ENCODE results near the gene SYNGAP1. TPM values are rescaled to one million over a fixed set of nuclear protein-coding genes. Genes with fewer than 3 reads are reported as not detected.

The SYNGAP1 gene
- total and polyA plus RNA-seq, 8 donors = 0.58 to 78.8 (median 5.1) TPM

- Histone ChIP-seq H3K27ac (no peak overlapping the region), H3K27me3 (no peaks in the 10 kb centered on the region), H3K4me3 (no peak overlapping the region), H3K36me3 (peaks cover 21 to 92% (median 81%) of the 10 kb centered on the region in 4 donors), H3K4me1 (no peaks in the 10 kb centered on the region), H3K9me3 (no peaks in the 10 kb centered on the region)
- WGBS, 5 donors = 87 to 91% (median 89%) methylated on average over 8 of the region's 8 CpGs
- DNase-seq = no peak
- TF ChIP-seq EP300 (IDR thresholded peaks at IDR 0.05) (no peak), POLR2A (IDR thresholded peaks at IDR 0.05) (no peak), CTCF (IDR thresholded peaks at IDR 0.05) (no peak), POLR2AphosphoS5 (IDR thresholded peaks at IDR 0.05) (no peak)
- intact Hi-C loops (cut with DNase I; ENCODE audit: low total_unique reads) = no loop called here
Observed at GRCh38 chr6:33442283-33442682, 22.4 kb downstream of the SYNGAP1 start.

DNA sequence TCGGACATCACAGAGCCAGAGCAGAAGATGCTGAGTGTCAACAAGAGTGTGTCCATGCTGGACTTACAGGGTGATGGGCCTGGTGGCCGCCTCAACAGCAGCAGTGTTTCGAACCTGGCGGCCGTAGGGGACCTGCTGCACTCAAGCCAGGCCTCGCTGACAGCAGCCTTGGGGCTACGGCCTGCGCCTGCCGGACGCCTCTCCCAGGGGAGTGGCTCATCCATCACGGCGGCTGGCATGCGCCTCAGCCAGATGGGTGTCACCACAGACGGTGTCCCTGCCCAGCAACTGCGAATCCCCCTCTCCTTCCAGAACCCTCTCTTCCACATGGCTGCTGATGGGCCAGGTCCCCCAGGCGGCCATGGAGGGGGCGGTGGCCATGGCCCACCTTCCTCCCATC is 23.2 kb downstream of the SYNGAP1 start:
- H3K27ac ChIP-seq = no peak overlapping the region
- 92 to 96% (median 94%) methylated on average over 12 to 17 of the region's 17 CpGs for WGBS, 5 donors
- TF ChIP-seq CTCF (IDR thresholded peaks at IDR 0.05) = no peak
- no peaks in the 10 kb centered on the region for H3K4me1 ChIP-seq
- DNase-seq = no peak
- intact Hi-C loops (cut with DNase I; ENCODE audit: low total_unique reads) = no loop called here
- H3K36me3 ChIP-seq = peaks cover 16 to 92% (median 80%) of the 10 kb centered on the region in 4 donors
- H3K4me3 ChIP-seq = no peak overlapping the region
- H3K9me3 ChIP-seq = no peaks in the 10 kb centered on the region
- no peaks in the 10 kb centered on the region for H3K27me3 ChIP-seq

GRCh38 chr6:33443619-33444504 is 24.0 kb downstream of the SYNGAP1 start:
- Histone ChIP-seq H3K36me3 (peaks cover 13 to 92% (median 80%) of the 10 kb centered on the region in 4 donors), H3K4me3 (no peak overlapping the region), H3K27me3 (no peaks in the 10 kb centered on the region), H3K27ac (no peak overlapping the region), H3K4me1 (no peaks in the 10 kb centered on the region), H3K9me3 (no peaks in the 10 kb centered on the region)
- intact Hi-C loops (cut with DNase I; ENCODE audit: low total_unique reads) = no loop called here
- TF ChIP-seq CTCF (IDR thresholded peaks at IDR 0.05) = no peak
- TF ChIP-seq POLR2A (IDR thresholded peaks at IDR 0.05) = no peak
- no peak for TF ChIP-seq POLR2AphosphoS5 (IDR thresholded peaks at IDR 0.05)
- TF ChIP-seq EP300 (IDR thresholded peaks at IDR 0.05) = no peak
- WGBS, 5 donors = 86 to 95% (median 91%) methylated on average over 14 to 18 of the region's 18 CpGs
- no peak for DNase-seq

DNA sequence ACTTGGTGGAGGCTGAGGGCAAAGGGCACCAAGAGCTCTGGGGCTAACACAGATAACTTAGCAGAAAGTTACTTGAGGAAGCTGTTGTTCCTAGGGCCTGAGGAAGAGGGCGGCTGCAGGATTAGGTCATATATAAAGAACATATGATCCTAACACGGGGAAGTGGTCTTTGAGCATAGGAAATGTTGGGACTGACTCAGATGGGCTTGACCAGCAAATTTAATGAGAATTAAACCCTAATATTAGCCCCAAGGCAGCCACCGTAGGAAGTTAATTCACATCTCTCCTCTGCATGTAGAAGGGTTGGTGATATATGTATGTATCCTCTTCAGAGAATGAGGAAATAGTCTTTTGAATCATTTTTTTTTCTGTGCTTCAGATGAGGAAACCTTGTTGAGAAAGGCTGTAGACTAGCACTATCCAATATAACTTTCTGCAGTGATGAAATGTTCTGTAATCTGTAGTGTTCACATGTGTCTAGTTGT is 25.3 kb downstream of the SYNGAP1 start:
- Histone ChIP-seq H3K27ac (peak overlapping the region in 1 of 5 donors; percentile 35), H3K4me3 (no peak overlapping the region), H3K4me1 (peaks cover 0 to 3% (median 0%) of the 10 kb centered on the region in 4 donors), H3K36me3 (peaks cover 13 to 88% (median 80%) of the 10 kb centered on the region in 4 donors), H3K27me3 (no peaks in the 10 kb centered on the region), H3K9me3 (no peaks in the 10 kb centered on the region)
- no peak for DNase-seq
- intact Hi-C loops (cut with DNase I; ENCODE audit: low total_unique reads) = no loop called here
- WGBS, 5 donors = 68 to 89% (median 86%) methylated on average over 3 of the region's 3 CpGs
- TF ChIP-seq POLR2A (IDR thresholded peaks at IDR 0.05) (no peak), CTCF (IDR thresholded peaks at IDR 0.05) (no peak), POLR2AphosphoS5 (IDR thresholded peaks at IDR 0.05) (no peak), EP300 (IDR thresholded peaks at IDR 0.05) (no peak)

Measured in stomach (tissue), 9 donors.